Measurements from ENCODE around the gene P3H2.

Gene P3H2

GRCh38 chr3:189936201-189936945 lies 184.3 kb downstream of the P3H2 start:
- no peak for DNase-seq

- no peak for DNase-seq
Observed at GRCh38 chr3:189927975-189928895, 192.5 kb downstream of the P3H2 start.

- DNase-seq: no peak
Observed at GRCh38 chr3:189921770-189922169, 198.9 kb downstream of the P3H2 start.

GRCh38 chr3:189914799-189915198 lies 205.9 kb downstream of the P3H2 start:
- no peak for DNase-seq

- no peak for DNase-seq
Observed at GRCh38 chr3:189911001-189911400, 209.7 kb downstream of the P3H2 start.

- DNase-seq: no peak
Observed at GRCh38 chr3:189909573-189909972, 211.1 kb downstream of the P3H2 start.

GRCh38 chr3:189909139-189909538 lies 211.6 kb downstream of the P3H2 start:
- DNase-seq: no peak

- DNase-seq: no peak
Observed at GRCh38 chr3:189908646-189909045, 212.1 kb downstream of the P3H2 start.

GRCh38 chr3:189907803-189908202 lies 212.9 kb downstream of the P3H2 start:
- no peak for DNase-seq
